HT-29 (cell line): ENCODE measurements around the gene KCND1. TPM values are rescaled to one million over a fixed set of nuclear protein-coding genes. Genes with fewer than 3 reads are reported as not detected.

Source experiments
- DNase-seq: peaks from one replicate; pipeline ENCODE4 v3.0.0-alpha.2; 2015; ENCODE audit warnings: low spot score
- total RNA-seq: library from RNA; depleted of rRNA; stranded (reverse); fragments of >200 nt; shearing (Covaris generic); gene quantifications from 2 replicates; pipeline ENCODE4 v1.2.3, GENCODE V29; 2014

KCND1 gene
- total RNA-seq, 1 experiment from 2014 or later = 0.18 TPM

- DNase-seq = no peak
Observed at GRCh38 chrX:48938721-48939425, 32.8 kb downstream of the KCND1 start.

- no peak for DNase-seq
Observed at GRCh38 chrX:48937054-48937907, 34.4 kb downstream of the KCND1 start.

- DNase-seq = no peak
Observed at GRCh38 chrX:48936429-48937053, 35.1 kb downstream of the KCND1 start.

- no peak for DNase-seq
Observed at GRCh38 chrX:48935301-48935670, 36.4 kb downstream of the KCND1 start.

GRCh38 chrX:48934581-48935300, 36.9 kb downstream of the KCND1 start:
- no peak for DNase-seq

GRCh38 chrX:48933757-48934156, 37.9 kb downstream of the KCND1 start:
- DNase-seq = no peak

GRCh38 chrX:48927736-48928382, 43.8 kb downstream of the KCND1 start:
- DNase-seq = no peak

GRCh38 chrX:48927123-48927522, 44.5 kb downstream of the KCND1 start:
- DNase-seq = no peak

GRCh38 chrX:48924270-48924669, 47.4 kb downstream of the KCND1 start:
- DNase-seq = no peak

- DNase-seq = no peak
Observed at GRCh38 chrX:48923771-48924170, 47.9 kb downstream of the KCND1 start.

GRCh38 chrX:48920718-48921104, 50.9 kb downstream of the KCND1 start:
- no peak for DNase-seq

GRCh38 chrX:48919947-48920717, 51.5 kb downstream of the KCND1 start:
- DNase-seq = no peak

- no peak for DNase-seq
Observed at GRCh38 chrX:48919360-48919841, 52.2 kb downstream of the KCND1 start.

GRCh38 chrX:48918643-48919340, 52.9 kb downstream of the KCND1 start, which contains the start of gene PIM2:
Gene PIM2 (minus strand): TSS chrX:48919024. CDS start chrX:48918834, 190 bp downstream.
- DNase-seq = peak; percentile 90

GRCh38 chrX:48918301-48918642, 53.4 kb downstream of the KCND1 start:
- no peak for DNase-seq

GRCh38 chrX:48917139-48918001, 54.3 kb downstream of the KCND1 start:
- DNase-seq = peak; percentile 93

- DNase-seq = no peak
Observed at GRCh38 chrX:48914593-48915493, 56.8 kb downstream of the KCND1 start.
